Liver (tissue), 9 donors: ENCODE data around the gene ENGASE. TPM values are rescaled to one million over a fixed set of nuclear protein-coding genes. Genes with fewer than 3 reads are reported as not detected.

ENCODE experiments used
- DNase-seq: peaks from one replicate; pipeline ENCODE4 v3.0.0-alpha.2; 2017; ENCODE audit warnings: low spot score
- H3K27ac ChIP-seq, 2 donors: one replicate each; pipeline ENCODE4 v1.7.0; 2013; ENCODE audit warnings: inconsistent platforms in 2 of 2, low read length in 2 of 2, control low read depth in 1 of 2, low read depth in 1 of 2, mild to moderate bottlenecking in 1 of 2
- H3K27me3 ChIP-seq, 4 donors: one replicate each; pipeline versions ENCODE4 v1.6.1 to v1.7.0; 2013; ENCODE audit warnings: low read length in 3 of 4, inconsistent platforms in 1 of 4, mild to moderate bottlenecking in 1 of 4, moderate library complexity in 1 of 4; ENCODE audit not compliant: control insufficient read depth in 4 of 4, insufficient read depth in 4 of 4
- H3K36me3 ChIP-seq, 4 donors: one replicate each; pipeline versions ENCODE4 v1.6.1 to v1.7.0; 2013; ENCODE audit warnings: low read length in 3 of 4, mild to moderate bottlenecking in 3 of 4, low read depth in 1 of 4, moderate library complexity in 1 of 4; ENCODE audit not compliant: control insufficient read depth in 4 of 4, insufficient read depth in 3 of 4
- H3K4me1 ChIP-seq, 4 donors: one replicate each; pipeline versions ENCODE4 v1.6.1 to v1.7.0; 2013; ENCODE audit warnings: low read length in 3 of 4, mild to moderate bottlenecking in 3 of 4, moderate library complexity in 1 of 4; ENCODE audit not compliant: control insufficient read depth in 4 of 4, insufficient read depth in 4 of 4
- H3K4me3 ChIP-seq, 3 donors: one replicate each; pipeline versions ENCODE4 v1.6.1 to v1.7.0; 2013; ENCODE audit warnings: low read length in 3 of 3, control low read depth in 1 of 3, low read depth in 1 of 3, mild to moderate bottlenecking in 1 of 3
- H3K9ac ChIP-seq, 2 donors: one replicate each; pipeline ENCODE4 v1.7.0; 2013; ENCODE audit warnings: low read length in 2 of 2, mild to moderate bottlenecking in 2 of 2, moderate library complexity in 2 of 2, control low read depth in 1 of 2, low read depth in 1 of 2
- H3K9me3 ChIP-seq, 4 donors: one replicate each; pipeline versions ENCODE4 v1.6.1 to v1.7.0; 2013; ENCODE audit warnings: low read length in 3 of 4; ENCODE audit not compliant: control insufficient read depth in 4 of 4
- ATF3 ChIP-seq: IDR thresholded peaks from 2 replicates; pipeline ENCODE4 v1.6.1; 2016; ENCODE audit warnings: antibody characterized with exemption
- CTCF ChIP-seq: fragments of 150-350 bp; IDR thresholded peaks from 2 replicates; pipeline ENCODE4 v1.5.1; 2017; ENCODE audit warnings: improper control_type of control experiment, low read depth, low read length; ENCODE audit not compliant: missing input control
- FOXA1 ChIP-seq: IDR thresholded peaks from 2 replicates; pipeline ENCODE4 v1.6.1; 2016; ENCODE audit warnings: antibody characterized with exemption
- GABPA ChIP-seq, 2 donors: IDR thresholded peaks in 1 of 2; conservative IDR thresholded peaks in 1 of 2; 2 replicates each; pipeline ENCODE4 v1.6.1; 2016; ENCODE audit warnings: antibody characterized with exemption in 2 of 2, mild to moderate bottlenecking in 1 of 2, moderate library complexity in 1 of 2
- HNF4A ChIP-seq, 2 donors: conservative IDR thresholded peaks; 2 replicates each; pipeline ENCODE4 v1.6.1; 2016; ENCODE audit warnings: antibody characterized with exemption in 2 of 2, mild to moderate bottlenecking in 2 of 2
- JUND ChIP-seq, 2 donors: IDR thresholded peaks; 2 replicates each; pipeline ENCODE4 v1.6.1; 2016; ENCODE audit warnings: antibody characterized with exemption in 2 of 2
- MAX ChIP-seq: IDR thresholded peaks from 2 replicates; pipeline ENCODE4 v1.6.1; 2016; ENCODE audit warnings: antibody characterized with exemption
- RAD21 ChIP-seq, 2 donors: IDR thresholded peaks; 2 replicates each; pipeline ENCODE4 v1.6.1; 2016; ENCODE audit warnings: antibody characterized with exemption in 2 of 2, mild to moderate bottlenecking in 2 of 2
- RXRA ChIP-seq, 2 donors: IDR thresholded peaks; 2 replicates each; pipeline ENCODE4 v1.6.1; 2017 to 2018; ENCODE audit warnings: antibody characterized with exemption in 2 of 2, mild to moderate bottlenecking in 1 of 2
- TAF1 ChIP-seq: conservative IDR thresholded peaks from 2 replicates; pipeline ENCODE4 v1.6.1; 2016; ENCODE audit warnings: antibody characterized with exemption, mild to moderate bottlenecking
- YY1 ChIP-seq: IDR thresholded peaks from 2 replicates; pipeline ENCODE4 v1.6.1; 2016; ENCODE audit warnings: antibody characterized with exemption, mild to moderate bottlenecking
- WGBS: extraction: QIAGEN DNeasy Blood & Tissue Kit; methylation state at CpG from one replicate; pipeline ENCODE4 v1.1.7; 2013; 5-methylcytosine and 5-hydroxymethylcytosine counted together
- polyA plus RNA-seq, 2 donors: library from polyadenylated mRNA; stranded (reverse) in 1 of 2; unstranded in 1 of 2; fragments of 200-250 nt in 1 of 2; fragments of >200 nt in 1 of 2; fragmentation: Nextera tagmentation in 1 of 2; extraction: Ambion mirVana in 1 of 2; gene quantifications; one replicate each; pipeline versions ENCODE4 v1.2.1 to v1.2.3, GENCODE V29; 2013 to 2015
- total RNA-seq, 2 donors: library from RNA; depleted of rRNA; stranded (reverse); fragments of >200 nt; gene quantifications; one replicate each; pipeline ENCODE4 v1.2.3, GENCODE V29; 2014
- donor health status: healthy.
- donor health status: healthy.
- donor health status: healthy.
- donor health status: healthy.
- donor health status: healthy.

Gene ENGASE
- total and polyA plus RNA-seq, 4 donors: 5.2 to 33.6 (median 7.8) TPM

- peaks cover 0 to 5% (median 2%) of the 10 kb centered on the region in 4 donors for H3K27me3 ChIP-seq
- H3K36me3 ChIP-seq: no peaks in the 10 kb centered on the region
- DNase-seq: no peak
- H3K4me1 ChIP-seq: no peaks in the 10 kb centered on the region
- TF ChIP-seq CTCF (no peak), YY1 (no peak), JUND (IDR thresholded peaks at IDR 0.05) (no peak), RAD21 (IDR thresholded peaks at IDR 0.05) (no peak), ATF3 (no peak), MAX (no peak), HNF4A (conservative IDR thresholded peaks at IDR 0.05) (no peak)
- 75% methylated on average over 18 of the region's 18 CpGs for WGBS
- no peak overlapping the region for H3K27ac ChIP-seq
- H3K9ac ChIP-seq: no peak overlapping the region
- H3K4me3 ChIP-seq: no peak overlapping the region
- no peaks in the 10 kb centered on the region for H3K9me3 ChIP-seq
Measured at GRCh38 chr17:79100405-79100804, 25.8 kb downstream of the ENGASE start.

GRCh38 chr17:79101111-79101673 is 26.6 kb downstream of the ENGASE start:
- H3K4me3 ChIP-seq: no peak overlapping the region
- TF ChIP-seq RXRA (IDR thresholded peaks at IDR 0.05): no peak
- no peak for TF ChIP-seq RAD21 (IDR thresholded peaks at IDR 0.05)
- TF ChIP-seq HNF4A (conservative IDR thresholded peaks at IDR 0.05): no peak
- no peak for TF ChIP-seq FOXA1
- TF ChIP-seq ATF3: no peak
- peaks cover 0 to 5% (median 1%) of the 10 kb centered on the region in 4 donors for H3K27me3 ChIP-seq
- DNase-seq: no peak
- no peaks in the 10 kb centered on the region for H3K9me3 ChIP-seq
- H3K4me1 ChIP-seq: no peaks in the 10 kb centered on the region
- H3K27ac ChIP-seq: no peak overlapping the region
- 48% methylated on average over 13 of the region's 13 CpGs for WGBS
- no peak overlapping the region for H3K9ac ChIP-seq
- no peaks in the 10 kb centered on the region for H3K36me3 ChIP-seq

DNA sequence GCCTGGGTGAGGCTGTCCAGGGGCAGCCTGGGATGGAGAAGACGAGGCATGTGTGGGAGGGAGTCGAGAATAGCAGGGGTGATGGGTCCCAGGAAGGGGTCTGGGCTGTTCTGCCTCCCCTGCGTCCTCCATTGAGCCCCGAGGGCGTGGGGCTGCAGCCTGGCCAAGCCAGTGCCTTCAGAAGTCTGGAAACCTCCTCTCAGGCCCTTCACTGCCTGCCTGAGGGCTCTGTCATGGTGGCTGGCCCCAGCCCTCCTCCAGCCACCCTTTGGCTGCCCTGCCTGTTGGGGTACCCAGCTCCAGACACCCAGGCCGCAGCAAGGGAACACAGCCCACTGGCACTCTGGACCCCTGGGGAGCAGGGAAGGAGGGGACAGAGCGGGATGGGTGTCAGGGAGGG is 27.6 kb downstream of the ENGASE start:
- no peaks in the 10 kb centered on the region for H3K4me1 ChIP-seq
- H3K27ac ChIP-seq: no peak overlapping the region
- DNase-seq: no peak
- no peak overlapping the region for H3K4me3 ChIP-seq
- H3K36me3 ChIP-seq: no peaks in the 10 kb centered on the region
- H3K9ac ChIP-seq: no peak overlapping the region
- 71% methylated on average over 7 of the region's 7 CpGs for WGBS
- H3K27me3 ChIP-seq: peaks cover 0 to 4% (median 1%) of the 10 kb centered on the region in 4 donors
- H3K9me3 ChIP-seq: no peaks in the 10 kb centered on the region
- TF ChIP-seq TAF1: no peak
- no peak for TF ChIP-seq GABPA (IDR thresholded peaks at IDR 0.05 in 1 of 2, conservative IDR thresholded peaks at IDR 0.05 in 1 of 2)
